Measurements from ENCODE around the gene ERN1.

Gene ERN1

DNA sequence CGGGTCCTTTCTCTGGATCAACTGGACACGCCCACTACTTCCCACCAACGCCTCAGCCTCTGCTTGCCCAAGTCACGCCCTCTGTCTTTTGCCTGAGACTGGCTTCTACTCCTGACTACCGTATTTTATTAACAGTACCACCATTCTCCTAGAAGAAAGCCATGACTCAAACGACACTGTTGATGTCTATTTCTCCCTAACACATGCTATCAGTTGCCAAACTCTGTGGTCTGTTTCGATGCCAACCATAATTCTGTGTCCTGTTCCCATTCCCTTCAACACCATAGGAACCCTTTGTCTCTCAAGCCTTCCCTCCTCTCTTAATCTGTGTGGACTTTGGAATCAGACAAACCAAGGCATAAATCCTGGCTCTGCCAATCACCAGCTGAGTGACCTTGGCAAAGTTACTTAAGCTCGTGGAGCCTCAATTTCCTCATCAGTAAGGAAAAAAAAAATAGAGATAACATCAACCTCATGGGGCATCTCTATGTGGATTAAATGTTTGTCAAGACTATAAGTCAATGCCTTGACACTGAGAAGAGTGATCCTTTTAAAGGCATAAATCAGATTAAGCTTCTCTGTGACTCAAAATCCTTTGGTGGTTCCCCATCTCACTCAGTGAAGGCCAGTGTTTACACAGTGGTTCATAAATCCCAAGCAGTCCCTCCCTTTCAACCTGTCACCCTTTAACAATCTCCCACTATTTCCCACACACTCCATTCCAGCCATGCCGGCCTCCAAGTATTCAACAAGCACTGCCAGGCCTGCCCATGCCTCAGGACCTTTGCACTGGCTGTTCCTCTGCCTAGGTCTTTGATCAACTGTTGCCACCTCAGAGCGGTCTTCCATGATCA, 45.6 kb downstream of the ERN1 start:
- DNase-seq (ENCODE audit: low spot score): no peak

DNA sequence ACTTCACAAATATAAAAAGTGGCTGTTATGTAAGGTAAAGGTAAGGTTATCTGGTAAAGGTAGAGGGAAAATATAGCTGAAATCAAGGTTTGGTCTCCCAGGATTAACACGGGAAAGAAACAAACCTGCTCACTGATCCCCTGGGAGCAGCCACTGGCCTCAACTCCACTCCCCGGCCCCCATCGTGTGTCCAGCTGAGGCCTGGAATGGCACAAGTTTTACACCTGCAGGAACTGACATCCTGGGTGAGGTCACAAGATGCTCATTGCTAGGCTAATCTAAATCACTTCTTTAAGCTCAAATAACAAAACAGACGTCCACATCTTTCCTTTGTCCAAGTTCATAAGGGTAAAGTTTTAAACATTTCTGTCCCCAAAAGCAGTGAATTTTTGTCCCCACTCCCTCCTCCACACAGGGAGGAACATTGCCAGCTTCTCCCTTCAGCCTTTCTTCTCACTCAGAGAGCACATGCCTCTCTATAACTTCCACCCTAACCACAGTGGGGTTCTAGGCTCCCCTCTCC, 46.3 kb downstream of the ERN1 start:
- DNase-seq (ENCODE audit: low spot score): no peak

DNA sequence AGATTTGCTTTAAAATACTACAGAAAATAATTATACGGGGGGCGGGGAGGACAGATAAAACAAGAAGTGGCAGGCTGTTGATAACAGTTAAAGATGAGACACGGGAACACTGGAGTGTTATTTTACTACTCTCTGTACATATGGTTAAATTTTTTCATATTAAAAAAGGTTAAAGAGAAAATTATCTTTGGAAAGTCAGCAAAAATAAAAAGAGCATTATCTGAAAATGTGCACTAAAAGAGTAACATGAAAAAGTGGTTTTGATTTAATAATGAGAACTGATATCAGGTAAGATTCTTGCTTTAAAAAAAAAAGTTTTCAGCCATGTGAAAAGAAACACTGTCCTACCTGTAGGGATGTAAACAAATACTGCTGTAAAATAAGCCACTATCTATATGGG, 46.9 kb downstream of the ERN1 start:
- DNase-seq (ENCODE audit: low spot score): no peak

DNA sequence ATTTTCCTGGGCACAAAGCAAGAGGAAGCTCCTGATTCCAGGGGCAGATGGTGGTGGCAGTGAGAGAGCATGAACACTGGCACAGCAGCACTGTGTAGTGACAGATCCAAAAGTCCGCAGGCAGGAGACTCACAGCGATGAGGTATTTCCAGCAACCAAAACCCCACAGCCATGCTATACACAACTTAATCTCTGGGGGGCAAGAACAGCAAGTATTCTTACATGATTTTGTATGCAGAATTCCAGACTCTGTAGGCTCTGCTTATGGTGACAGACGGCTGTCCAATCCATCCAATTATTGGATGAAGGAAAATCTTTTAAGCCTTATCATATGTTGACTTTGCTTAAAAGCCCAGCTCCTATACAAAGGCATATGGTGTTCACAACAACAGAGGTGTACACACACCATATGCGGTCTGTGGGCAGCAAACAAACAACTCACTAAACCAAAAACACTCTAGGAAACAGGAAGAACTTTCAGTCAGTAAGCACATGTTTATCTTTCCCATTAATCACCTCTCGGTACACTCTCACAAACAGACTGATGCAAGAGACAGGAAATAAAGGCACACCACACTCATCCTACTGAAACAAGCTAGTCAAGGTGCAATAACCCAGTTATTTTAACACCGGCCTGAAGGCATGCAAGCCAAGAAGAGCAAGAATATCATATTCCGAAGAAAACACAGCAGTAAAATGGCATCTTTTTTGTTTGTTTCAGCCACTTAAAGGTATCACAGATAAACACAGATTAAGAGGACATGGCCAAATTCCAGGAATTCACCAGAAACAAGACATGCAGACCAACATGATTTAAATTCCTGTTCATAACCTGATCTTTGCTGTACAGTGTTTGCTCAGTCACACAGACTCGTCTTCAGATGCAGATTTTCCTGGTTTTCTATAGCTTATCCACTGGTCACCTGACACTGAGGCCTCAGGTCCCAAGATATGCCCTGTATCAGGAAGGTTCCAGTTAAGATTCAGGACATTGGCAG, 47.8 kb downstream of the ERN1 start:
- DNase-seq (ENCODE audit: low spot score): peak; percentile 69

DNA sequence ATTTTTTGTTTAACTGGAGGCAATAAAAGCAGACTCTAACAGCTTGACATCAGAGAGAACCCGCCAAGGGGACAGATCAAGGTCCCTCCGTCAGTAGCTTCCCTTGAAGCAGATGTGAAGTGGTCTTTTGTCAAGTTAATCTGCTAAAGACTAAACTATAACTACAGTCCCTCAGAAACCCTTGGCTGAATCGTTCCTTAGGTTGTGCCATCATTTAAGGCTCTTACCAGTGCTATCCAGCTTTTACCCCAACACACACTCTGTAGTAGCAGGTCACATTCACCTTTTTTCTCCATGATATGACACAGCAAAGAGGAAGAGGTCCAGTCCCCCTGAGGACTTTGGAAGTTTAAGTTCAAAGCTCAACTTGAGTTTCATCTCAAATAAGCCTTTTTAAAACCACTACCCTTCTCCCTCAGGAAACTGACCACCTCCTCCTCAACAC, 49.7 kb downstream of the ERN1 start:
- DNase-seq (ENCODE audit: low spot score): no peak

DNA sequence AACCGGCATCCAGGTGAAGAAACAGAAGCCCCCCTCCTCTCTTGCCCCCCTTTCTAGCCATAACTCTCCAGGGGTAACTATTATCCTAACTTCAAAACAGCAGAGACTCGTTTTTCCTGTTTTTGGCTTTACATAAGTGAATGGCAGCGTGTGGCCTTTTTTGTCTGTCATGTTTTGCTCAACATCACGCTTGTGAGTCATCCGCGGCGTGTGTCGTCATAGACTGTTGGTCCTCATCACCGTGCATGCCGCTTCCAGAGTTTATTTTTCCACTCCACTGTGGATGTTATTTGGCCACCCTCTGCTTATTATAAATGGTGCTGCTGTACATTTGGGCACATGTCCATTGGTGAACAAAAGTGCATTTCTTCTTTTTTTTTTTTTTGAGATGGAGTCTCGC, 52.6 kb downstream of the ERN1 start:
- DNase-seq (ENCODE audit: low spot score): no peak

DNA sequence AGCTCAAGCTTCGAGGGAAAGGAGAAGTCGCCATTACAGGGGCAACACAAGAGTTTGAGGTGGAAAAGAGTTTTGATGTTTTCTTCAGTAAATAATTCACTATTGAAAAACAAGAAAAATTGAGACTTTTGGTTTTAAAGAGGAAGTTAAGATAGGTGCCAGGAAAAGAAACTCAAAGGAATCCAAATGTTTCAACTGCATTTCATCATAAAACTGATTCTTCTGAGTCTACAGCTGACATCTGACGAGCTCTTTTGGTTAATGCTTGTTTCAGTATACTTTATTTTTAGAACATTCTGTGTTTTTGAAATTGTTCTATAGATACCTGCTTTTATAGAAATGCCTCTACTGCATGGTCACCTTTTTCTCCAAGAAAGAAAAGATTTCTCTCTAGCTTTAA, 54.0 kb downstream of the ERN1 start:
- DNase-seq (ENCODE audit: low spot score): no peak

DNA sequence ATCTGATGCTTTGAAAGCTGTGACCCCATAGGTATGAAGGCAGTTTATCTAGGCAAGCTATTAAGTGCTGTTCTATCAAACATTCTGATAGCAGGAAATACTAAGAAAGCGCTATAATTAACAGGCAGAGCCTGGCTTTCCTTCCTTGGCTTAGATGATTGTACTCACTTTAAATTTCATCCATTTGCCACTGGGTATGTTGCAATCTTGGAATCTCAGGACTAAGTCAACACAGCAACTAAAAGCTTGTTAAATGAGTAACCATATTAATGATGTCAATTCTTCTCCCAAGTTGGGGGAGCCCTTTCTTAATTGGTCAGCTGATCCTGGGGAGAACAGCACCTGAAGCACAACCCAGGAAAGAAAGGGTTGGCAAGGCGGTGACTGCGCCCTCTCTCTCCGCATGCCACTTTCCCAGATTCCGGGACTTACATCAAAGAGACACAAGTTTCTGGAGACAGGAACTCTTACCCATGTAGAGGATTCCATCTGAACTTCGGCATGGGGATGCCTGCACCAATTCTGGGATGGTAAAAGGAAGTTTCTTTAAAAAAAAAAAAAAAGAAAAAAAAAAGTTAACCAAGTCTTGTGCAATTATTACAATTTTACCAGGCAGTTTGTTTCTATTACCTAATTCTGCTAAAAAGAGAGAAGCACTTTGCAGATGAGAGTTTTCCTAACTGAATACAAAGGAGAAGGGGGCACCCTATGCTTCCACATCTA, 55.1 kb downstream of the ERN1 start:
- DNase-seq (ENCODE audit: low spot score): no peak

DNA sequence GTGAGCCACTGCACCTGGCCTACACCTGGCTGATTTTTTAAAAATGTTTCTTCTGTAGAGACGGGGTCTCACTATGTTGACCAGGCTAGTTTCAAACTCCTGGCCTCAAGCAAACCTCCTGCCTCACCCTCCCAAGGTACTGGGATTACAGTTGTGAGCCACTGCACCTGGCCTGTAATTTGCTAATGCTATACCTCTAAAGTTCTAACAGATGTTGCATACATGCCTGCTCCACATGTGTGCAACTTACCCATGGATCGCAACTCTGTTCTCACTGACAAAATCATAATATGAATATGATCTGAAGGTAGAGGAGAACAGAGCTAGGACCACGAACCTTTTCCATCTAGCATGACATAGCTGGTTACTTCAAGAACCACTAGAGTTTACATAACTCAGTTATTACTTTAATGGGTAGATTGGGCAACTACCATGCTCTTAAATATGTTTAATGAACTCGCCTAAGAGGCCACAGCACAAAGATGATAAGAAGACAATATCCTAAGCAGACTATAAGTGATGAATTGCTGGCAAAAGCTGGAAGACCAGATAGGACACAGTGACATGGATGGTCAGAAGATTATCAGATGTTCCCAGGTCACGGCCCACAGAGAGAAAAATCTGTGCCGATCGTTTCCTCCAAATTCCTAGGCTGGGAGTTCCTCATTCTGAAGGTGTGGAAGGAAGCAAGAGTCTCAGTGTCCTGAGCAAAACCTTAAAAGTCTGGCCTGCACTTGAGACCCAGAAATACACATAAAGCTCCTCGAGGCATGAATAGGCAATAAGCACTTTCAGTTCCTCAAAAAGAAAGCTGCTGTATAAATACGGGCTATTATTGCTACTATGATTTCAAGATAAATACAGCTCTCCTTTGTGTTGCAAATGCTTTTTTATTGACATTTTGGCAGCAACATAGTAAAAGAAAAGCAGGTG, 55.9 kb downstream of the ERN1 start:
- DNase-seq (ENCODE audit: low spot score): no peak

DNA sequence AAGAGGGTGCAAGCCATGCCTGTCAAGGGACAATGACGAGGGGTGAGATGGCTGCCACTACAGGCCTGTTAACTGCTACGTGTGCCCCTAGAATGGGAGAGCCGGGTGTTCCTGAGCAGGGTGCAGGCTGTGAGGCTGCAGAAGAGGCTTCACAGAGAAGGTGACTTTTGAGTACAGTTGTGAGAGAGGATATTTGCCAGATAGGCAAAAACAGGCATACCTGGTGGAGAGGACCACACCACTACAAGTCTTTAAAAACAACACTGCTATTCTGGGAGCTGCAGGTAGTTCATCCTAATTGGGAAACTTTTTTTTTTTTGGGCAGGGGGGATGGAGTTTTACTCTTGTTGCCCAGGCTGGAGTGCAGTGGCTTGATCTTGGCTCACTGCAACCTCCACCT, 58.8 kb downstream of the ERN1 start:
- no peak for DNase-seq (ENCODE audit: low spot score)

DNA sequence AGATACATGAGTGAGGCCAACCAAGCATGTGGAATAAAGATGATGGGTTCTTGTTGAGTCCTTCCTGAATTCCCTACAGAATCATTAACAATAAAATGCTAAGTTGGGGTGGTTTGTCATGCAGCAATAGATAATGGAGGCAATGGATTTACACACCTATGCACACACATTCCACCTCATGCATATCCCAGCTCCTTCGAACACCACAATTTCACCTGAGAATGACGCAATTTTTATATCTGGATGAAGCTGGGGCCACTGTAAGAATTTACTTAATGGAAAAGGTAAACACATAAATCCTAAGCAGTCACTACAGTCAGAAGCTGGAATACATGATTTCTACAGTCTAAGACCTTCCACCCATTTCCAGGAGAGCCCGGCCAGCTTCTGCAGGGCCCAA, 59.7 kb downstream of the ERN1 start:
- DNase-seq (ENCODE audit: low spot score): no peak

DNA sequence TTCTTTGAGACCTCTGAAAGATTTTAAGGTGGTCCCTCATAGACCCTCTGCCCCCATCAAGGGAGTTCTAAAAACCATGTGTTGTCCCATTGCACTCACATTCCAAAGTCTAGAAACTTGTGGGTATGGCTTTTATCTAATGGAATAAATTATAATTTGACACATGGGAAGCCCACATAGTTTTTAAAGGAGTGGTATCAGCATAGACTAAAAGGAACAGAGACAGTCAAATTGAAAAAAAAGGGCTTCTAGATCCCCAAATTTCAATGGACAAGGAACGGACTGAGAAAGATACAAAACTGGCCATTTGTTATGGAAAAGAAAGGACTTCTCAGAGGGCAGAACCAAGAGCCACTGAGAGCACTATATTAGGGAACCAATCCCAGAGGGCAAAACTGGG, 60.8 kb downstream of the ERN1 start:
- no peak for DNase-seq (ENCODE audit: low spot score)

DNA sequence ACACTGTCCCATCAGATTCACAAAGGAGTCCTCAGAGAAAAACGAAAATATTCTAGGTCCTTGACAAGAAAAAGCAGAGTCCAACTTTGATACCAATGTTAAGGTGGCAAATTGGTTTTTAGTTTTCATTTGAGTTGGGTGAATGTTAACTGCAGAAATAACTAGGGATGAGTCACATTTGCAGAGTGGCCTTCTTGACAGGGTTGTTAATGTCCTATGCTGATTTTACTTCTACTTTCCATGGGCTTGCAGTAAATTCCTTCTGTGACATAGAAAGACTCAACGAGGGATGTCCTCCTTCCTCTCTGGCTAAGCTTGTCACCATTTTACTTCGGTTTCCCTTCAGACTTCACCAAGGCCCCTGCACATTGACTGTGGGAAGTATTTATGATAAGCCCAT, 62.3 kb downstream of the ERN1 start:
- DNase-seq (ENCODE audit: low spot score): no peak

DNA sequence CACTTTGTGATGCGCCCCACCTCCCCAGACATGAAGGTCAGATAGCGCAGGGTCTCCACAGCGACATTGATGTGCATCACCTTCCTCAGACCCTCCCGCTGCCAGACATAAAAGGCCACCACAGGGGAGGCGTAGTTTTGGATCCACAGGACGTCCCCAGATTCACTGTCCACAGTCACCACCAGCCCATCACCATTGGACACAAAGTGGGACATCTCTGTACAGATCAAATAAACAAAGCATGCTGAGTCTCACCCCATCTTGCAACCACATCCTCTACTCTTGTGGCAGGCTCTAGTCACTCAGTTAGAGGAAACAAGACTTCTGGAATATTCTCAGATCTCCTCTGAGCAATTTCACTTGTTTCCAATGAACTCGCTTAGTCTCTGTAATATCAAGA, 63.2 kb downstream of the ERN1 start:
- DNase-seq (ENCODE audit: low spot score): peak; percentile 56

DNA sequence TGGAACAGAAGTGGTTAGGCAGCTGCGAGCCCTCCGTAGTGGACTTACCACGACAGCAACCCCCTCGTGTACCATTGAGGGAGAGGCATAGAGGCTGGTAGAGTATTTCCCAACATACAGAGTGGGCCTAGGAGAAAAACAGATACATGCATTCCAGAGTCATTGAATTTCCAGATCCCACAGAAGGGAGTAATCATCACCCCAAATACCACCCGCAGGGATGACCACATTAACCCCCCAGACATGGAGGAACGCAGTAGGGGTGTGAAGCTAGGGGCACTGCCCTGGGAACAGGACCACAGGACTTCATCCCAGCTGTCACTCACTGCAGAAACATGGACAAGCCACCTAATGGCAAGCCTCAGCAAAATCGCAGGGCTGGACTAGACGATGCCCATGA, 64.8 kb downstream of the ERN1 start:
- no peak for DNase-seq (ENCODE audit: low spot score)

DNA sequence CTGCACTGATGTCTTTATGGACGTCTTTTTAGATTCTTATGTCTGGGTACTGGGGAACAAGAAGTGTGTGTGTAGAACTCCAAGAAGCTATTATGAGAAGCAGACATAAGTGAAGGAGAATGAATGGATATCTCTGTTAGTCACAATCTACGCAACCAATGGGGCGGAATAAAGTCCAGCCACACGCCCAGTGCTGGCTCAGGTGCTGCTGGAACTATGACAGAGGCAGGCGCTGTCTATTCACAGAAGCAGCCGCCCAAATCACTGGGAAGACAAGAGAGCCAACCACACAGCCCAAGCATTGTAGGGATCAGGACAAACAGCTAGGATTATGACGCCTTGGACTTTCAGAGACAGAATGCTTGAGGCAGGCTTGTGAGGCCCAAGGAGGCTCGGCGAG, 65.6 kb downstream of the ERN1 start:
- no peak for DNase-seq (ENCODE audit: low spot score)

DNA sequence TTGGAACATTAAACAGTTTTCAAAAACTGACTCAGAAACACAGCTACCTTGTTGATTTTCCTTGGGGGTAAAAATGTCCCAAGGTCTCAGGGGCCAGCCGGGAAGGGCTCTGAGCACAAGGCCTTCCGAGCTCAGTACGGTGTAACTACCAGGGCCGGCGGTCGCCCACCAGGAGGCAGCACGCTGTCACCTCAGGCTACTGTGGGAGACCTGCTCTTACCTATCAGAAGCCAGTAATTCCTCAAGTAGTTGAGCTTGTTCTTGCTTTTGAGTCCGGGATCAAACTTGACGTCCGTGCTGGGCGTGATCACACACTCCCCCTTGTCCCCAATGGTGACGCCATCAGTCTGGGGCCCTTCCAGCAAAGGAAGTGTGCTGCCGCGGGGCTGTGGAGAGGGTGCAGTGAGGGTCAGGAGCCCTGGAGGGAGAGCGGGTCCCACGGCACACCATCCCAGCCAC, 66.1 kb downstream of the ERN1 start:
- peak; percentile 52 for DNase-seq (ENCODE audit: low spot score)

DNA sequence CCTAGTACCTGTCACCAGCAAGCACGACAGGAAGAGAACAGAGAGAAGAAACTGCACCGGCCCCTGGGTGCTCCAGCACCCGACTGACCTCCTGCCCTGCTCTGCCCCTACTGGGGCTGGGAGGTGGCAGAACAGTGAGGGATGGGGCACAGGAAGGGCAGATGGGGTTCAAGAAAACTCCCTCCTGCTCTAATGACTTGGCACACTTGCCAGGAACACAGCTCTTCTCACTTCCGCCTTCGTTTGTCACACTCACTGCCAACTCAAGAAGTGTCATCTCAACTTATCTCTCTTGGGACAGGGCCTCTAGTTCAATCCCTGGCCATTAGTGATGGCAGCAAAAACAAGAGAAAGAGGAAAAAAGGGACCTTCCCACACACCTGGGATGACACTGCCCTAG, 66.9 kb downstream of the ERN1 start:
- DNase-seq (ENCODE audit: low spot score): peak; percentile 11

DNA sequence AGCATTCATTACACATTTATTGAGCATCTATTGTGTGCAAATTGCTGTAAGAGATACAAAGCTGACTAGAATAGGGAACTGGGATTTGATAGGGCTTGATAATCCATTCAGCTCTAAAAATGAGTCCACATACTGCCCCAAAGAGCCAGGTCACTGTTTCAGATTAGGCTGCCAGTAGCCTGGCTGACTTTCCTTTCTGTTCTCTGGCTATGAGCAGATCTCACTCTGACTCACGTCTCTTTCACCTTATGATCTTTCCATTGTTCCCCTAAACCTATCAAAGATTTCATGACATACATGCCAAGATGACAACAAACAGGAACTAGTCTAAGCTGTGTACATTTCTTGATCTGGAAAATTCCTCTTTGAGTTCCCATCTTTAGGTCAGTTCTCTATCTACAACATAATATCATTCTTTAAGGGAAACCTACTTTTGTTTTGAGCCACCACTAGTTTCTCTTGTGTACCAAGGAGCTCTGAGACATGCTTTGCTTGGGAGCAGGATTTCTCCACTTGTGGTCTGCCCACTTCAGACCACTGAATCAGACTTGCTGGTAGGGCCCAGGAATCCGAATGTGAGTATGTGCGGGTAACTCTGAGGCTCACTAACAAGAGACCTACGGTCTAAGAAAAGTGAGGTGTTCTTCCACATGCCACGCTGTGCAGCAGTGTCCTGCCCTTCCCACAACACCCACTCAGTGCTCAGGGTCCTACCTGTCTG, 68.6 kb downstream of the ERN1 start:
- no peak for DNase-seq (ENCODE audit: low spot score)

DNA sequence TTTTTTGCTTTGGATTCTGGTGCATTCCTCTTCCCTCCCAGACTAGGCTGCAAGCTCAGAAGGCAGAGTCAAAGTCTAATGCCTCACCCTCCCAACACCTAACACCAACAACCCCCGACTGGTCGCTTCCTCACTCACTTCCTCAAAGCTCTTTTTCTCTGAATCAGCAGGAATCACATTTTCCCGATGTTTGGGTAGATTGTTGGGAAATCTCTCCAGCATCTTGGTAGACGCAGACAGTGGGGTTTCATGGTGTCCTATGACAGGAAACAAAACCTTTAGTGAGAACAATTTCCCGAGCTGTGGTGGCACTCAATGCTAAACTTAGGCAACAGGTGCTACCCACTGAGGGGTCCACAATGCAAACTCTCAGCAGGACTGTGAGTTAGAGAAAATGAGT, 69.6 kb downstream of the ERN1 start:
- no peak for DNase-seq (ENCODE audit: low spot score)

All from CD4-positive, alpha-beta T cell treated with Interleukin-6 at 100 ng/mL for 8 hours (primary cell).